Measurements from ENCODE around the gene COA1.
"Not testable (repeated sequence)": the region's sequence is repeated elsewhere in the genome, so short reads cannot be mapped to it uniquely, and the experiment has no call there.

COA1 gene

DNA sequence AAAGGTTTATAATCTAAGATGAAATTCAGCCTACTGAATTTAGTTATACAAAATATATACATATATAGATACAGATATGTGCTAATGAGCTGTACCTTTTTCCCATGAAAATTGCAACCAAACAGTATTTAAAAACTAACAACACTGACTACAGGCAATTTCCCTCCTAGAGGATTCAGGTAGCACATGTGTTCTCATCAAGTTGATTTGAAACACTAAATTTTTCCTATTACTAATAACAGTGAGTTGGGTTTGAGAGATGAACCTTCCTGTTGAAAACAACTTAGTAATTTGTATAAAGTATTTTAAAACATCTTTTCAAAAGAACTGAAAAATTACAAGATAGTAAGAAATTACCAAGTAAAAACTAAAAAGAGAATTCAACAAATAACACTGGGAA is 51.5 kb downstream of the COA1 start:
- in situ Hi-C loops (cut with MboI; ENCODE audit: low pct_unique_long_range_greater_than_20kb, low sequenced_read_pairs, unreplicated experiment), result no loop called here
- no peak for DNase-seq (ENCODE audit: low spot score)
- TF ChIP-seq, protein P1, sequence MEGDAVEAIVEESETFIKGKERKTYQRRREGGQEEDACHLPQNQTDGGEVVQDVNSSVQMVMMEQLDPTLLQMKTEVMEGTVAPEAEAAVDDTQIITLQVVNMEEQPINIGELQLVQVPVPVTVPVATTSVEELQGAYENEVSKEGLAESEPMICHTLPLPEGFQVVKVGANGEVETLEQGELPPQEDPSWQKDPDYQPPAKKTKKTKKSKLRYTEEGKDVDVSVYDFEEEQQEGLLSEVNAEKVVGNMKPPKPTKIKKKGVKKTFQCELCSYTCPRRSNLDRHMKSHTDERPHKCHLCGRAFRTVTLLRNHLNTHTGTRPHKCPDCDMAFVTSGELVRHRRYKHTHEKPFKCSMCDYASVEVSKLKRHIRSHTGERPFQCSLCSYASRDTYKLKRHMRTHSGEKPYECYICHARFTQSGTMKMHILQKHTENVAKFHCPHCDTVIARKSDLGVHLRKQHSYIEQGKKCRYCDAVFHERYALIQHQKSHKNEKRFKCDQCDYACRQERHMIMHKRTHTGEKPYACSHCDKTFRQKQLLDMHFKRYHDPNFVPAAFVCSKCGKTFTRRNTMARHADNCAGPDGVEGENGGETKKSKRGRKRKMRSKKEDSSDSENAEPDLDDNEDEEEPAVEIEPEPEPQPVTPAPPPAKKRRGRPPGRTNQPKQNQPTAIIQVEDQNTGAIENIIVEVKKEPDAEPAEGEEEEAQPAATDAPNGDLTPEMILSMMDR (IDR thresholded peaks at IDR 0.05; ENCODE audit: extremely low read depth, insufficient read depth, missing control alignments), result no peak

DNA sequence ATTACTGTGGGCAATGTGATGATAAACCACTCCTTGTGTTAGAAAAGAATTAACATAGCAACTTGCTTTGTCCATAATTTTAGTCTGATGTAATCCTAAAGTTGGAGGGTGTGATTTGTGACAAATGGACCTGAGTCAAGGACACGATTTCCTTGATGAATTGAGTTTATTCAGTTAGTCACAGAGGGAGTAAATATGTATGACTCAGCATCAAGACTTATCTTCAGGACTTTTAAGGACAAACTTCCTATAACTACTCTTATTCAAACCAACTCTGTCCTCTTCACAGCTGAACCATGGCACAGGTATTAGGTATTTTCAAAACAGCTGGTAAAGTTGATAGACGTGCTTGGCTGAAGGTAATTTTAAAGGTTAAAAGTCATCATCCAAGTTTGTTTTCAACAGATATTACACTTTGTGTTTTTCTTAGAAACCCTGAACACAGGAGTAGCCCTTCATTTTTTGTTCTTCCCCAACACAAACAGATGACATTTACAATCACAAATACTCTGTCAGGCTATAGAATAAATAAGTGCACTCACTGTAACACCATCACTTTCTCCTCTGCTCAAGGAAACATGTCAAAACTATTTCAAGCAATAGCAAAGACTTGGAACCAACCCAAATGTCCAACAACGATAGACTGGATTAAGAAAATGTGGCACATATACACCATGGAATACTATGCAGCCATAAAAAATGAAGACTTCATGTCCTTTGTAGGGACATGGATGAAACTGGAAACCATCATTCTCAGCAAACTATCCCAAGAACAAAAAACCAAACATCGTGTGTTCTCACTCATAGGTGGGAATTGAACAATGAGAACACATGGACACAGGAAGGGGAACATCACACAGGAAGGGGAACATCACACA is 54.5 kb downstream of the COA1 start:
- no peak for DNase-seq (ENCODE audit: low spot score)
- in situ Hi-C loops (cut with MboI; ENCODE audit: low pct_unique_long_range_greater_than_20kb, low sequenced_read_pairs, unreplicated experiment), result no loop called here
- TF ChIP-seq, protein P1 (IDR thresholded peaks at IDR 0.05; ENCODE audit: extremely low read depth, insufficient read depth, missing control alignments), result no peak

DNA sequence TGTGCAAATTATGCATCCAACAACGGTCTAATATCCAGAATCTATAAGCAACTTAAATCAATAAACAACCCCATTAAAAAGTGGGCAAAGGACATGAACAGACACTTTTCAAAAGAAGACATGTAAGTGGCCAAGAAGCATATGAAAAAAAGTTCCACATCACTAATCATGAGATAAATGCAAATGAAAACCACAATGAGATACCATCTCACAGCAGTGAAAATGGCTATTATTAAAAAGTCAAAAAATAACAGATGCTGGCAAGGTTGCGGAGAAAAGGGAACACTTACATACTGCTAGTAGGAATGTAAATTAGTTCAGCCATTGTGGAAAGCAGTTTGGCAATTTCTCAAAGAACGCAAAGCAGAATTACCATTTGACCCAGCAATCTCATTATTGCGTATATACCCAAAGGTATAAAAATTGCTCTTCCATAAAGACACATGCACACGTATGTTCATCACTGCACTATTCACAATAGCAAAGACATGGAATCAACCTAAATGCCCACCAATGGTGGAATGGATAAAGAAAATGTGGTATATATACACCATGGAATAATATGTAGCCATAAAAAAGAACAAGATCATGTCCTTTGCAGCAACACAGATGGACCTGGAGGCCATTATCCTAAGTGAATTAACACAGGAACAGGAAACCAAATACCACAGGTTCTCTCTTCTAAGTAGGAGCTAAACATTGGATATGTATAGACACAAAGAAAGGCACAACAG is 55.9 kb downstream of the COA1 start:
- in situ Hi-C loops (cut with MboI; ENCODE audit: low pct_unique_long_range_greater_than_20kb, low sequenced_read_pairs, unreplicated experiment); DNase-seq (ENCODE audit: low spot score): not testable (repeated sequence)

DNA sequence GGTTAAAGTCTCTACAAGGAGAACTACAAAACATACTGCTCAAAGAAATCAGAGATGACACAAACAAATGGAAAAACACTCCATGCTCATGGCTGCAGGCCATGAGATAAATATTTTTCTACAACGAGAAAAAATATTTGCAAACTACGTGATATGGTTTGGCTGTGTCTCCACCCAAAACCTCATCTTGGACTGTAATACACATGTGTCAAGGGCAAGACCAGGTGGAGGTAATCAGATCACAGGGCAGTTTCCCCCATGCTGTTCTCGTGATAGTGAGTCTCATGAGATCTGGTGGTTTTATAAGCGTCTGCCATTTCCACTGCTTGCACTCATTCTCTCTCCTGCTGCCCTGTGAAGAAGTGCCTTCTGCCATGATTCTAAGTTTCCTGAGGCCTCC is 57.8 kb downstream of the COA1 start:
- TF ChIP-seq, protein P1 (IDR thresholded peaks at IDR 0.05; ENCODE audit: extremely low read depth, insufficient read depth, missing control alignments), result no peak
- no peak for DNase-seq (ENCODE audit: low spot score)
- in situ Hi-C loops (cut with MboI; ENCODE audit: low pct_unique_long_range_greater_than_20kb, low sequenced_read_pairs, unreplicated experiment), result no loop called here

DNA sequence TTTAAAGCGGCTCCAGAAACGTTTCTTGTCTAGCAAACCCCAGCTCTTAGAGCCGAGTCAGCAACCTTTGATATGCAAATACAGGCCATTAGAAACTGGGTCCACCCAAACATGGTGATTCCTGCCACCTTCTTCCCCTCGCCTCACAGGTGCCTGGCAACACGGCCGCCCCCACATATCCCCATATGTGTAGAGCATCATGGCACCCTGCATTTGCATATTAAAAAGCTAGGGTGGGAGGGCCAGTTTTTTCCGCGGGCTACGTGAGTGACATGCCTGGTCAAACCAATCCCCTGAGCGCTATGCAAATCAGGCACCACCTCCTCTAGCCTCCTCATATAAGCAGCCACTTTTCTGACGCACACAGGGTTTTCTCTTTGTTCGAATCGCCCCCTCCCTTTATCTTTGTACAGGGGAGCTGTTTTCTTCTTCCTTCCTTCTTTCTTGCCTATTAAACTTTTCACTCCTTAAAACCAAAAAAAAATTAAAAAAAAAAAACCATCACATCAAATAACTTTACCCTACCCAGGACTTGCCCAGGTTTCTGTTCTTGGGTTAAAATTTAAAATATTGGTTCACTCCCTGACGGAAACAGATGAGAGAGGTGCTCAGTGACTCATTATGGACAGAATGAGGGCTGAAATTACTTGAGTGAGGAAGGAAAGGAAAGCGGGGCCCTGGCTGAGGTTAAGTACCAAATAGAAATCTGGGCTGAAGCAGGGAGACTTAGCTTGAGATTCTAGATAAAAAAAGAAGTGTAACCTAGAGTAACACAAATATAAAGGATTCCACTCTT is 59.8 kb downstream of the COA1 start:
- no peak for DNase-seq (ENCODE audit: low spot score)
- in situ Hi-C loops (cut with MboI; ENCODE audit: low pct_unique_long_range_greater_than_20kb, low sequenced_read_pairs, unreplicated experiment), result no loop called here

DNA sequence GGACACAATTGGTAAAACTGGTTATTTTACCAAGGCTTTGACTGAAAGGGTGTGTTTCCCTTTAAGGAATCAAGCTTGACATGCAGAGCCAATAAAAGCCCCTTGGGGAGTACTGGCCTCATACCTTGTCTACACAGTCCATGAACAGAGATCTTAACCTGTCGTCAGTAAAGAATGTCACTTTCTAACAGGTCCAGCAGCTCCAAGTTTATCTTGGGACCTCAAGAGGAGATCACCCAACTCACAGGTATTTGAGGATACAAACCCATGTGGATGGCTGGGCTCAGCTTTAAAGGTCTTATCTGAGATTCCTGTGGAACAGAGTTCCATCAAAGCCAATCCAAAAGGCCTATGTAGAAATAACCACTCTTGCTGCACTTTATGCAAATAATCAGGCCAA is 61.3 kb downstream of the COA1 start:
- in situ Hi-C loops (cut with MboI; ENCODE audit: low pct_unique_long_range_greater_than_20kb, low sequenced_read_pairs, unreplicated experiment), result no loop called here
- TF ChIP-seq, protein P1 (IDR thresholded peaks at IDR 0.05; ENCODE audit: extremely low read depth, insufficient read depth, missing control alignments), result no peak
- DNase-seq (ENCODE audit: low spot score), result no peak

More for the DNA sequence above, 59.8 kb downstream of the COA1 start:
- TF ChIP-seq, protein P1 (IDR thresholded peaks at IDR 0.05; ENCODE audit: extremely low read depth, insufficient read depth, missing control alignments), result no peak
